Neuronal stem cell (in vitro differentiated cells): Measurements from ENCODE around the gene RADIL.

Experiments used
- DNase-seq: peaks from one replicate; pipeline ENCODE4 v3.0.0-alpha.2; 2013; ENCODE audit warnings: low spot score
- H2AFZ ChIP-seq: one replicate; pipeline ENCODE4 v1.6.1; 2013; ENCODE audit warnings: mild to moderate bottlenecking, low read length, inconsistent platforms
- H2AK5ac ChIP-seq: 2 replicates; pipeline ENCODE4 v1.6.1; 2013; ENCODE audit warnings: low read depth, mild to moderate bottlenecking, inconsistent platforms, low read length, moderate library complexity, mixed read lengths
- H2BK120ac ChIP-seq: 2 replicates; pipeline ENCODE4 v1.6.1; 2013; ENCODE audit warnings: low read depth, mild to moderate bottlenecking, inconsistent platforms, low read length, moderate library complexity, mixed read lengths
- H2BK12ac ChIP-seq: one replicate; pipeline ENCODE4 v1.6.1; 2013; ENCODE audit warnings: low read length, inconsistent platforms
- H2BK15ac ChIP-seq: 2 replicates; pipeline ENCODE4 v1.6.1; 2013; ENCODE audit warnings: mild to moderate bottlenecking, low read length, inconsistent platforms, mixed read lengths
- H2BK5ac ChIP-seq: one replicate; pipeline ENCODE4 v1.6.1; 2013; ENCODE audit warnings: inconsistent platforms, mild to moderate bottlenecking, low read length, moderate library complexity
- H3K14ac ChIP-seq: one replicate; pipeline ENCODE4 v1.6.1; 2013; ENCODE audit warnings: low read length, inconsistent platforms
- H3K18ac ChIP-seq: 2 replicates; pipeline ENCODE4 v1.6.1; 2013; ENCODE audit warnings: low read length, inconsistent platforms
- H3K23ac ChIP-seq: 2 replicates; pipeline ENCODE4 v1.6.1; 2013; ENCODE audit warnings: low read depth, mild to moderate bottlenecking, mixed read lengths, low read length, inconsistent platforms; ENCODE audit not compliant: poor library complexity
- H3K27ac ChIP-seq: replicated peaks from 3 replicates; pipeline ENCODE4 v1.5.1; 2013; ENCODE audit warnings: low read length, inconsistent platforms
- H3K27me3 ChIP-seq, 3 experiments: 2 replicates each; pipeline ENCODE4 v1.6.1; 2013; ENCODE audit warnings: low read length in 3 of 3, mild to moderate bottlenecking in 2 of 3, inconsistent platforms in 1 of 3, low read depth in 1 of 3, mixed read lengths in 1 of 3, moderate library complexity in 1 of 3; ENCODE audit not compliant: control insufficient read depth in 3 of 3, insufficient read depth in 3 of 3
- H3K36me3 ChIP-seq, 2 donors: replicated peaks in 1 of 2; 2 replicates each; pipeline ENCODE4 v1.6.1; 2013; ENCODE audit warnings: low read length in 2 of 2; ENCODE audit not compliant: control insufficient read depth in 2 of 2, insufficient read depth in 2 of 2
- H3K4ac ChIP-seq: 2 replicates; pipeline ENCODE4 v1.6.1; 2013; ENCODE audit warnings: inconsistent platforms, mild to moderate bottlenecking, low read length, moderate library complexity
- H3K4me1 ChIP-seq, 2 donors: 1 replicate in 1 of 2; 2 replicates in 1 of 2; pipeline ENCODE4 v1.6.1; 2013; ENCODE audit warnings: low read length in 2 of 2, low read depth in 1 of 2; ENCODE audit not compliant: control insufficient read depth in 2 of 2, insufficient read depth in 1 of 2
- H3K4me2 ChIP-seq: one replicate; pipeline ENCODE4 v1.6.1; 2013; ENCODE audit warnings: mild to moderate bottlenecking, low read length, inconsistent platforms; ENCODE audit not compliant: insufficient read depth, poor library complexity, severe bottlenecking
- H3K4me3 ChIP-seq, 2 donors: 2 replicates each; pipeline ENCODE4 v1.5.1; 2013; ENCODE audit warnings: low read length in 2 of 2, mild to moderate bottlenecking in 2 of 2, inconsistent platforms in 1 of 2, moderate library complexity in 1 of 2
- H3K79me1 ChIP-seq: one replicate; pipeline ENCODE4 v1.6.1; 2013; ENCODE audit warnings: low read depth, mild to moderate bottlenecking, inconsistent platforms, low read length, moderate library complexity
- H3K9ac ChIP-seq: one replicate; pipeline ENCODE4 v1.6.1; 2013; ENCODE audit warnings: mild to moderate bottlenecking, low read depth, low read length, inconsistent platforms; ENCODE audit not compliant: poor library complexity
- H3K9me3 ChIP-seq, 2 donors: replicated peaks in 1 of 2; 2 replicates each; pipeline versions ENCODE3 to v1.6.1; 2013; ENCODE audit warnings: low read length in 2 of 2, mild to moderate bottlenecking in 2 of 2, inconsistent platforms in 1 of 2, low read depth in 1 of 2, mixed read lengths in 1 of 2, moderate library complexity in 1 of 2; ENCODE audit not compliant: control insufficient read depth in 2 of 2, insufficient read depth in 1 of 2
- H4K8ac ChIP-seq: one replicate; pipeline ENCODE4 v1.6.1; 2013; ENCODE audit warnings: low read depth, mild to moderate bottlenecking, inconsistent platforms, low read length, moderate library complexity
- H4K91ac ChIP-seq: one replicate; pipeline ENCODE4 v1.6.1; 2013; ENCODE audit warnings: low read length, low read depth, mild to moderate bottlenecking, inconsistent platforms; ENCODE audit not compliant: poor library complexity
- WGBS, 2 donors: extraction: QIAGEN DNeasy Blood & Tissue Kit; methylation state at CpG; one replicate each; pipeline ENCODE4 v1.1.7; 2013; ENCODE audit warnings: missing lambda C conversion rate in 2 of 2, mixed read lengths in 1 of 2; ENCODE audit not compliant: insufficient read length in 2 of 2, insufficient replicate concordance in 1 of 2; ENCODE audit errors: extremely low coverage in 2 of 2; 5-methylcytosine and 5-hydroxymethylcytosine counted together

The RADIL gene

GRCh38 chr7:4779118-4779517, 104.4 kb downstream of the RADIL start:
- Histone ChIP-seq H3K4me3 (no peak overlapping the region), H3K4me1 (peaks cover 7 to 11% of the 10 kb centered on the region in 2 donors), H3K4me2 (no peak overlapping the region), H2AFZ (no peak overlapping the region), H4K8ac (no peak overlapping the region), H2BK5ac (no peak overlapping the region), H3K27ac (no peak overlapping the region), H3K79me1 (peaks cover 9% of the 10 kb centered on the region), H3K36me3 (peaks cover 13 to 32% of the 10 kb centered on the region in 2 donors), H3K9me3 (no peaks in the 10 kb centered on the region), H3K4ac (no peak overlapping the region), H2AK5ac (no peak overlapping the region), H3K27me3 (no peaks in the 10 kb centered on the region), H3K9ac (no peak overlapping the region), H4K91ac (no peak overlapping the region), H3K18ac (no peak overlapping the region), H2BK12ac (no peak overlapping the region), H2BK120ac (no peak overlapping the region), H2BK15ac (no peak overlapping the region), H3K14ac (no peak overlapping the region), H3K23ac (no peak overlapping the region)
- WGBS, 2 donors, result 100% methylated on average over 2 of the region's 5 CpGs; no CpG with 5 or more reads in 1 of the 2 donors
- no peak for DNase-seq

GRCh38 chr7:4775848-4776623, 107.5 kb downstream of the RADIL start:
- Histone ChIP-seq H3K4me1 (peaks cover 8 to 11% of the 10 kb centered on the region in 2 donors), H2BK5ac (peak overlapping the region; percentile 32), H3K4me2 (peak overlapping the region; percentile 72), H3K27me3 (no peaks in the 10 kb centered on the region), H3K23ac (no peak overlapping the region), H3K4ac (no peak overlapping the region), H2BK120ac (no peak overlapping the region), H3K18ac (no peak overlapping the region), H3K9me3 (no peaks in the 10 kb centered on the region), H3K14ac (no peak overlapping the region), H4K8ac (no peak overlapping the region), H2AFZ (peak overlapping the region; percentile 95), H3K27ac (no peak overlapping the region), H3K79me1 (peaks cover 3% of the 10 kb centered on the region), H2AK5ac (no peak overlapping the region), H4K91ac (no peak overlapping the region), H3K4me3 (peak overlapping the region; percentile 87 to 93), H3K36me3 (peaks cover 0 to 17% of the 10 kb centered on the region in 2 donors), H2BK12ac (no peak overlapping the region), H2BK15ac (no peak overlapping the region), H3K9ac (peak overlapping the region; percentile 90)
- no peak for DNase-seq
- WGBS, 2 donors, result no CpG with 5 or more reads among the region's 32 CpGs

DNA sequence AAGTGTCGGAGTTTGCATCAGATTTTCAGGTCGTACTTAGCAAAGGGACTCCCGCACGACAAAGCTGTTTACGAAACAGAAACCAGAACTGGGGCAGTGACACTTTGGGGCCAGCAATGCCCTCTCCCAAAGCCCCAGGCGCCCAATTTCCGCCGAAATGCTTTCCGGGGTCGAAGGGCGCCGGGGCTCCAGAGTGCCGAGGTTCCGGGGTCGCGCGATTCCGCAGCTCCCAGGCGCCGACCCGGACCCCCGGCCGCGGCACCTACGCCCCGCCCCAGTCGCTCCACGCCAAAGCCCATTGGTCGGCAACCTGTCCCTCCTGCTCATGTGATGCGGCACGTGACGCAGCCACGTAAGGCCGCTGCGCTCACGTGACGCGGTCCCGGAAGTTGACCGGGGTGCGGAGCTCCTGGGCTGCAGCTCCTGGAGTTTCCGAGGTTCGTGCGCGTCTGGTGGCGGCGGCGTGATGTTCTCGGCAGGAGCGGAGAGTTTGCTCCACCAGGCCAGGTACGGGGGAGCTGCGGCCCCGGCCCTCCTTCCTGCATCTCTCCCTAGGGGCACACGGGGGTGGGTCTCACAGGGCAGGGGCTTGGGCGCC, 108.2 kb downstream of the RADIL start, which contains the start of gene AP5Z1:
Gene AP5Z1 (plus strand): TSS at position 374 of the 598 bp plus-strand sequence. CDS start 93 bp downstream, at position 467.
- Histone ChIP-seq H3K27ac (peak within 1 kb of the TSS; percentile 33), H3K4me3 (peak within 1 kb of the TSS; percentile 87 to 93), H3K27me3 (no peaks in the 10 kb centered on the region), H3K23ac (peak within 1 kb of the TSS; percentile 52), H3K4me1 (peaks cover 8 to 11% of the 10 kb centered on the region in 2 donors), H3K9ac (peak within 1 kb of the TSS; percentile 90), H2BK15ac (no peak within 1 kb of the TSS), H3K18ac (peak within 1 kb of the TSS; percentile 83), H2BK120ac (no peak within 1 kb of the TSS), H3K4ac (no peak within 1 kb of the TSS), H2BK5ac (peak within 1 kb of the TSS; percentile 75), H3K9me3 (no peaks in the 10 kb centered on the region), H4K8ac (peak within 1 kb of the TSS; percentile 96), H3K79me1 (peaks cover 3% of the 10 kb centered on the region), H2AFZ (peak within 1 kb of the TSS; percentile 95), H3K4me2 (peak within 1 kb of the TSS; percentile 84), H2AK5ac (peak within 1 kb of the TSS; percentile 94), H4K91ac (peak within 1 kb of the TSS; percentile 53), H3K36me3 (peaks cover 0 to 17% of the 10 kb centered on the region in 2 donors), H2BK12ac (no peak within 1 kb of the TSS), H3K14ac (no peak within 1 kb of the TSS)
- no CpG with 5 or more reads among the region's 55 CpGs for WGBS, 2 donors
- DNase-seq, result peak; percentile 88

DNA sequence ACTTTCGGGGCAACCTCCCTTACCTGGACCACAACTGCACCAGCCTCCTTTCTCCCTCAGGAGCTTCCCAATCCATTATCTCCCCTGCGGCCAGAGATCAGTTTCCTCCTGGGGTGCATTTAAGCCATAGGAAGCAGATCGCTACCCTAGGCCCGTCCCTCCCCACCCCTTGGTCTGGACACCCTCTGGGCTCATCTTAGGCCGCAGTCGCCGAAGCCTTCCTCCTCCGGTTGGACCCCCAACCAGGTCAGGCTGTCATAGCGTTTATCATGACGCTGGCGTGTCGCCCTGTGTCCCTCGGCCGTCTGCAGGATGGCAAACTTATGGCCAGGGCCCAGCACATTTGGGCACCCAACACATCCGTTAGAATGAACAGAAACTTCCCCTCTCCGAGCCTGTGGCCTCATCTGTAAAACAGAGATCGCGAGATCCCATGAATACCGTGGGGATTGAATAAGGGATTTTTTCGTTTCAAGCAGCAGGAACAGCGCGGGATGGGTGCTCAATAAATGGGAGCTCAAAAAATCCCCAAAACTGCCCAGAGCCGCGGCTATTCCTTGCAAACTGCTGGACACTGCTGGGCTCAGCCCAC, 108.8 kb downstream of the RADIL start:
- Histone ChIP-seq H3K9ac (peak overlapping the region; percentile 86), H3K4me3 (peak overlapping the region; percentile 87 to 93), H3K4me1 (peaks cover 8 to 11% of the 10 kb centered on the region in 2 donors), H2BK5ac (peak overlapping the region; percentile 75), H3K18ac (peak overlapping the region; percentile 83), H3K4me2 (peak overlapping the region; percentile 84), H2BK12ac (no peak overlapping the region), H2AFZ (peak overlapping the region; percentile 95), H3K79me1 (peaks cover 3% of the 10 kb centered on the region), H3K36me3 (peaks cover 0 to 17% of the 10 kb centered on the region in 2 donors), H3K4ac (no peak overlapping the region), H3K9me3 (no peaks in the 10 kb centered on the region), H3K14ac (no peak overlapping the region), H4K91ac (peak overlapping the region; percentile 53), H3K27me3 (no peaks in the 10 kb centered on the region), H3K23ac (peak overlapping the region; percentile 52), H2BK120ac (no peak overlapping the region), H3K27ac (peak overlapping the region; percentile 33), H2BK15ac (no peak overlapping the region), H2AK5ac (peak overlapping the region; percentile 94), H4K8ac (peak overlapping the region; percentile 96)
- whole genome bisulfite sequencing, 2 donors, result no CpG with 5 or more reads among the region's 24 CpGs
- no peak for DNase-seq
